ENCODE data around the gene C1orf198. TPM values are rescaled to one million over a fixed set of nuclear protein-coding genes. Genes with fewer than 3 reads are reported as not detected.

Gene C1orf198
- polyA plus RNA-seq, 1 donor (not counting 4 experiments of a cell fraction or from before 2014, with no cell fraction given) = 6.8 TPM

DNA sequence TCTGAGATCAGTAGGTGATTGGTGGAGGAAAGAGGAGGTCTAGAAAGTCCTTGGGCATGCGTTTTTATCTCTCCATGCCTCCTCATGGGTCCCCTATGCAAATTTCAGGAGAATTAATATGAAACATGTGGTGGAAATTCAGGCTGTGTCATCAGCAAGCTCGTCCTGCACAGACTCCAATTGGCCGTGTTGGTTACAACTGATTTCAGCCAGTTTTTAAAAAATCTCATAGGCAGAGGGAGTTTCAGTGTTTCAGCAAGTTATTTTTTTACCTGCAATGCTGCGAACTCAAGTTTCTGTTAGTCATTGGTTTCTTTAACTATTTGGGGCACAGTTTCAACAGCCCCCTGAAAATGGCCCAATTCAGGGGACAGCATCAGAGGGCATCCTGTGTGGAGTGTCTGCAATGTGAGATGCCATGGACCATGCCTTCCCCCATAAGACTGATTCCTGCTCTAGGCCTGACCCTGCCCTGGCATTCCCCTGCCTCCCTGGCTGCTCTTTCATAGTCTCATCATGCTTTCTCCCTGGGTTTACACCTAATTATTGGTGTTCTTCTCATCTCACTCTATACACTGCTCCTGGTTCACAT is 59.9 kb downstream of the C1orf198 start:
- no peak for TF ChIP-seq EZH2 (IDR thresholded peaks at IDR 0.05; ENCODE audit: low read length)
- TF ChIP-seq, protein P1, sequence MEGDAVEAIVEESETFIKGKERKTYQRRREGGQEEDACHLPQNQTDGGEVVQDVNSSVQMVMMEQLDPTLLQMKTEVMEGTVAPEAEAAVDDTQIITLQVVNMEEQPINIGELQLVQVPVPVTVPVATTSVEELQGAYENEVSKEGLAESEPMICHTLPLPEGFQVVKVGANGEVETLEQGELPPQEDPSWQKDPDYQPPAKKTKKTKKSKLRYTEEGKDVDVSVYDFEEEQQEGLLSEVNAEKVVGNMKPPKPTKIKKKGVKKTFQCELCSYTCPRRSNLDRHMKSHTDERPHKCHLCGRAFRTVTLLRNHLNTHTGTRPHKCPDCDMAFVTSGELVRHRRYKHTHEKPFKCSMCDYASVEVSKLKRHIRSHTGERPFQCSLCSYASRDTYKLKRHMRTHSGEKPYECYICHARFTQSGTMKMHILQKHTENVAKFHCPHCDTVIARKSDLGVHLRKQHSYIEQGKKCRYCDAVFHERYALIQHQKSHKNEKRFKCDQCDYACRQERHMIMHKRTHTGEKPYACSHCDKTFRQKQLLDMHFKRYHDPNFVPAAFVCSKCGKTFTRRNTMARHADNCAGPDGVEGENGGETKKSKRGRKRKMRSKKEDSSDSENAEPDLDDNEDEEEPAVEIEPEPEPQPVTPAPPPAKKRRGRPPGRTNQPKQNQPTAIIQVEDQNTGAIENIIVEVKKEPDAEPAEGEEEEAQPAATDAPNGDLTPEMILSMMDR (optimal IDR thresholded peaks at IDR 0.05 in 1 of 3, IDR thresholded peaks at IDR 0.05 in 1 of 3, conservative IDR thresholded peaks at IDR 0.05 in 1 of 3; ENCODE audit: extremely low read depth in 1 of 3, insufficient read depth in 2 of 3, low read length in 3 of 3) = no peak
- H3K27ac ChIP-seq (ENCODE audit: control insufficient read depth, insufficient read depth, low read length) = no peak overlapping the region
- dilution Hi-C loops (cut with MboI; ENCODE audit: extremely low pct_ligation_motif_present, low sequenced_read_pairs) = no loop called here

DNA sequence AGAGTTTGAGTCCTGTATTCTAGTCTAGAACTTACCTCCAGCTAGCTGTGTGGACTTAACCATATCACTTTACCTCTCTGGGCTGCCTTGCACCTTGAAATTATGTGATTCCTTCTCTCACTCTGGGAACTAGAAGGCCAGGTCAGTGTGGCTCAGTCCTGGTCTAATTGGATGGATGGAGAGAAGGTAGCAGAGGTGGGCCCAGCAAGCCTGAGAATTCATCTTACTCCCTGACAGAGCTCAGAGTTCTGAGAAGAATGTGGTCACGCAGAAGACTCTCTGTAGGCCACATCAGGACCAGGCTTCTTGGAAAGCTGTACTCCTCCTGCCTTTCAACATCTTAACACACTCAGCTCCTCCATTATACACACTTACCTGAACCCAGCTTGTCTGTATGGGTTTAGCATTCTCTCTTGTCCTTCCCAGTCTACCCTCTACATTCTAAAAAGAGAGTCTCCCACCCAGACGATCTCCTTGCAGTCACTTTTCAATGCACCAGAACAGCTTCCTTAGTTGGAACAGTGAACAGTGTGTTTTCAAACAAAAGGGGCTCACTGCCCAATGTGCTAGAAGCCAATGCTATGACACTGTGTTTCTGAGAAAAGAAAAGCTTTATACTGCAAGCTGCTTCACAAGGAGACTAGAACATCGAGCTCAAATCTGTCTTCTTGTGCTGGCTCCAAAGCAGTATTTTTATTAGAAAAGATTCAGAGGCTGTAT is 60.6 kb downstream of the C1orf198 start:
- H3K27ac ChIP-seq (ENCODE audit: control insufficient read depth, insufficient read depth, low read length) = no peak overlapping the region

More for the DNA sequence above, 59.9 kb downstream of the C1orf198 start:
- H4K20me1 ChIP-seq (ENCODE audit: control insufficient read depth, extremely low read depth, insufficient read depth, low read length) = no peaks in the 10 kb centered on the region
- H3K9me1 ChIP-seq (ENCODE audit: control insufficient read depth, extremely low read depth, insufficient read depth, low read length) = no peaks in the 10 kb centered on the region
- no peak overlapping the region for H3K4me2 ChIP-seq (ENCODE audit: control insufficient read depth, extremely low read depth, insufficient read depth, low read depth, low read length)
- H2AFZ ChIP-seq (ENCODE audit: control insufficient read depth, low read length) = no peak overlapping the region
- no peak for DNase-seq (ENCODE audit: low read depth, low spot score)
- no peaks in the 10 kb centered on the region for H3K9me3 ChIP-seq (ENCODE audit: control insufficient read depth, low read depth, low read length)
- no peaks in the 10 kb centered on the region for H3K36me3 ChIP-seq (ENCODE audit: control insufficient read depth in 2 of 2, extremely low read depth in 1 of 2, insufficient read depth in 2 of 2, low read length in 2 of 2)
- no peaks in the 10 kb centered on the region for H3K4me1 ChIP-seq (ENCODE audit: control insufficient read depth, extremely low read depth, insufficient read depth, low read length)
- H3K27me3 ChIP-seq (ENCODE audit: control insufficient read depth, extremely low read depth, insufficient read depth, low read length) = no peaks in the 10 kb centered on the region
- FAIRE-seq = no peak
- H3K4me3 ChIP-seq (ENCODE audit: control insufficient read depth in 2 of 3, extremely low read depth in 1 of 3, insufficient read depth in 2 of 3, low read depth in 1 of 3, low read length in 3 of 3) = no peak overlapping the region
- no peak overlapping the region for H3K9ac ChIP-seq (ENCODE audit: control insufficient read depth, extremely low read depth, insufficient read depth, low read length)
- H3K79me2 ChIP-seq (ENCODE audit: control insufficient read depth, insufficient read depth, low read length) = no peaks in the 10 kb centered on the region

More for the DNA sequence above, 60.6 kb downstream of the C1orf198 start:
- no peak overlapping the region for H3K4me2 ChIP-seq (ENCODE audit: control insufficient read depth, extremely low read depth, insufficient read depth, low read depth, low read length)
- no peak for TF ChIP-seq EZH2 (IDR thresholded peaks at IDR 0.05; ENCODE audit: low read length)
- TF ChIP-seq, protein P1 (optimal IDR thresholded peaks at IDR 0.05 in 1 of 3, IDR thresholded peaks at IDR 0.05 in 1 of 3, conservative IDR thresholded peaks at IDR 0.05 in 1 of 3; ENCODE audit: extremely low read depth in 1 of 3, insufficient read depth in 2 of 3, low read length in 3 of 3) = no peak
- no peak overlapping the region for H2AFZ ChIP-seq (ENCODE audit: control insufficient read depth, low read length)
- DNase-seq (ENCODE audit: low read depth, low spot score) (no peak), FAIRE-seq (no peak)
- no peaks in the 10 kb centered on the region for H3K9me3 ChIP-seq (ENCODE audit: control insufficient read depth, low read depth, low read length)
- no peaks in the 10 kb centered on the region for H3K79me2 ChIP-seq (ENCODE audit: control insufficient read depth, insufficient read depth, low read length)
- no peak overlapping the region for H3K4me3 ChIP-seq (ENCODE audit: control insufficient read depth in 2 of 3, extremely low read depth in 1 of 3, insufficient read depth in 2 of 3, low read depth in 1 of 3, low read length in 3 of 3)
- no peaks in the 10 kb centered on the region for H3K36me3 ChIP-seq (ENCODE audit: control insufficient read depth in 2 of 2, extremely low read depth in 1 of 2, insufficient read depth in 2 of 2, low read length in 2 of 2)
- H3K9ac ChIP-seq (ENCODE audit: control insufficient read depth, extremely low read depth, insufficient read depth, low read length) = no peak overlapping the region
- no peaks in the 10 kb centered on the region for H3K27me3 ChIP-seq (ENCODE audit: control insufficient read depth, extremely low read depth, insufficient read depth, low read length)
- dilution Hi-C loops (cut with MboI; ENCODE audit: extremely low pct_ligation_motif_present, low sequenced_read_pairs) = no loop called here
- H3K4me1 ChIP-seq (ENCODE audit: control insufficient read depth, extremely low read depth, insufficient read depth, low read length) = no peaks in the 10 kb centered on the region
- H3K9me1 ChIP-seq (ENCODE audit: control insufficient read depth, extremely low read depth, insufficient read depth, low read length) = no peaks in the 10 kb centered on the region
- no peaks in the 10 kb centered on the region for H4K20me1 ChIP-seq (ENCODE audit: control insufficient read depth, extremely low read depth, insufficient read depth, low read length)

All from keratinocyte (primary cell).